HEK293T (cell line): ENCODE results near the gene AMOTL2.

Source experiments
- BHLHE40 ChIP-seq: fragments of 450-650 bp; IDR thresholded peaks from 2 replicates; pipeline ENCODE4 v1.6.1; 2016; ENCODE audit warnings: mild to moderate bottlenecking, moderate library complexity, borderline replicate concordance
- ELF4 ChIP-seq: fragments of 450-650 bp; IDR thresholded peaks from 2 replicates; pipeline ENCODE4 v1.6.1; 2017; ENCODE audit warnings: antibody characterized with exemption
- FOXA1 ChIP-seq: fragments of 450-650 bp; IDR thresholded peaks from 2 replicates; pipeline ENCODE4 v1.6.1; 2016; ENCODE audit warnings: mild to moderate bottlenecking
- FOXK2 ChIP-seq: fragments of 450-650 bp; IDR thresholded peaks from 2 replicates; pipeline ENCODE4 v1.6.1; 2016; ENCODE audit warnings: mild to moderate bottlenecking
- HDGF ChIP-seq: fragments of 450-650 bp; IDR thresholded peaks from 2 replicates; pipeline ENCODE4 v1.6.1; 2017; ENCODE audit warnings: antibody characterized with exemption, borderline replicate concordance
- SP1 ChIP-seq: fragments of 450-650 bp; IDR thresholded peaks from 2 replicates; pipeline ENCODE4 v1.6.1; 2017
- TARDBP ChIP-seq: fragments of 450-650 bp; IDR thresholded peaks from 2 replicates; pipeline ENCODE4 v1.6.1; 2016

GRCh38 chr3:134389865-134390264 is 15.6 kb upstream of the AMOTL2 start:
- no peak for TF ChIP-seq TARDBP
- TF ChIP-seq SP1: no peak
- no peak for TF ChIP-seq ELF4
- no peak for TF ChIP-seq BHLHE40
- no peak for TF ChIP-seq FOXA1
- no peak for TF ChIP-seq HDGF
- no peak for TF ChIP-seq FOXK2
